Activated naive CD8-positive, alpha-beta T cell treated with anti-CD3 and anti-CD28 coated beads, Interleukin-2, amount 10 ng/mL, durations not matched to agents 7 days and 5 days (primary cell): ENCODE data around the gene MACROD2. TPM values are rescaled to one million over a fixed set of nuclear protein-coding genes. Genes with fewer than 3 reads are reported as not detected.

Source experiments
- ATAC-seq: fragments of 150-1000 bp; cut with Tn5 transposase; one replicate; pipeline ENCODE4 v1.10.0; 2021; ENCODE audit warnings: low read depth, moderate library complexity
- POLR2A ChIA-PET: fragments of 350-600 bp; sonication (Branson Sonifier 250); formaldehyde crosslinking; loops from one replicate; lab custom pipeline; 2021; ENCODE audit warnings: antibody characterized with exemption; lab: Charles Lee
- DNase-seq: peaks from one replicate; pipeline ENCODE4 v3.0.0; 2021
- H3K27ac Mint-ChIP-seq: one replicate; pipeline ENCODE4 v1.8.0; 2022; ENCODE audit warnings: mild to moderate bottlenecking, mixed read lengths
- H3K27me3 Mint-ChIP-seq: one replicate; pipeline ENCODE4 v1.8.0; 2022; ENCODE audit warnings: mild to moderate bottlenecking, moderate library complexity, mixed read lengths
- H3K36me3 Mint-ChIP-seq: one replicate; pipeline ENCODE4 v1.8.0; 2021; ENCODE audit warnings: mild to moderate bottlenecking, mixed read lengths
- H3K4me1 Mint-ChIP-seq: one replicate; pipeline ENCODE4 v1.8.0; 2021; ENCODE audit warnings: mixed read lengths
- H3K4me3 Mint-ChIP-seq: one replicate; pipeline ENCODE4 v1.8.0; 2022; ENCODE audit warnings: mild to moderate bottlenecking, moderate library complexity, mixed read lengths
- H3K9me3 Mint-ChIP-seq: one replicate; pipeline ENCODE4 v1.8.0; 2021; ENCODE audit warnings: mixed read lengths
- total RNA-seq, 2 experiments: library from RNA; stranded (reverse); gene quantifications; one replicate each; pipeline ENCODE4 v1.2.3, GENCODE V29; 2021

The MACROD2 gene
- total RNA-seq, 2 experiments from 2014 or later: not detected

GRCh38 chr20:14790771-14791620, 795.7 kb downstream of the MACROD2 start:
- no peaks in the 10 kb centered on the region for H3K36me3 Mint-ChIP-seq
- H3K9me3 Mint-ChIP-seq: no peaks in the 10 kb centered on the region
- H3K27me3 Mint-ChIP-seq: no peaks in the 10 kb centered on the region
- no peaks in the 10 kb centered on the region for H3K4me1 Mint-ChIP-seq
- DNase-seq: no peak
- POLR2A ChIA-PET: no interaction called here
- H3K4me3 Mint-ChIP-seq: no peak overlapping the region
- H3K27ac Mint-ChIP-seq: no peak overlapping the region
- no peak for ATAC-seq

GRCh38 chr20:14792915-14793314, 797.6 kb downstream of the MACROD2 start:
- no peaks in the 10 kb centered on the region for H3K4me1 Mint-ChIP-seq
- H3K4me3 Mint-ChIP-seq: no peak overlapping the region
- no peak for ATAC-seq
- H3K27ac Mint-ChIP-seq: no peak overlapping the region
- POLR2A ChIA-PET: no interaction called here
- H3K36me3 Mint-ChIP-seq: no peaks in the 10 kb centered on the region
- H3K27me3 Mint-ChIP-seq: no peaks in the 10 kb centered on the region
- peaks cover 2% of the 10 kb centered on the region for H3K9me3 Mint-ChIP-seq
- DNase-seq: no peak

- Mint-ChIP-seq H3K36me3 (no peaks in the 10 kb centered on the region), H3K9me3 (peaks cover 3% of the 10 kb centered on the region), H3K27ac (no peak overlapping the region), H3K4me1 (no peaks in the 10 kb centered on the region), H3K27me3 (no peaks in the 10 kb centered on the region), H3K4me3 (no peak overlapping the region)
- DNase-seq (no peak), ATAC-seq (no peak)
- POLR2A ChIA-PET: no interaction called here
Observed at GRCh38 chr20:14799545-14800216, 804.4 kb downstream of the MACROD2 start.

GRCh38 chr20:14800707-14801425, 805.5 kb downstream of the MACROD2 start:
- Mint-ChIP-seq H3K4me3 (no peak overlapping the region), H3K9me3 (peaks cover 3% of the 10 kb centered on the region), H3K4me1 (no peaks in the 10 kb centered on the region), H3K36me3 (no peaks in the 10 kb centered on the region), H3K27ac (no peak overlapping the region), H3K27me3 (no peaks in the 10 kb centered on the region)
- ATAC-seq: no peak
- POLR2A ChIA-PET: no interaction called here
- DNase-seq: no peak

GRCh38 chr20:14801591-14802325, 806.4 kb downstream of the MACROD2 start:
- Mint-ChIP-seq H3K27ac (no peak overlapping the region), H3K36me3 (no peaks in the 10 kb centered on the region), H3K4me1 (no peaks in the 10 kb centered on the region), H3K27me3 (no peaks in the 10 kb centered on the region), H3K4me3 (no peak overlapping the region), H3K9me3 (peaks cover 3% of the 10 kb centered on the region)
- DNase-seq (no peak), ATAC-seq (no peak)
- POLR2A ChIA-PET: no interaction called here

- peaks cover 14% of the 10 kb centered on the region for H3K9me3 Mint-ChIP-seq
- no peak overlapping the region for H3K4me3 Mint-ChIP-seq
- H3K27ac Mint-ChIP-seq: no peak overlapping the region
- H3K27me3 Mint-ChIP-seq: no peaks in the 10 kb centered on the region
- no peaks in the 10 kb centered on the region for H3K36me3 Mint-ChIP-seq
- DNase-seq: no peak
- ATAC-seq: no peak
- POLR2A ChIA-PET: no interaction called here
- no peaks in the 10 kb centered on the region for H3K4me1 Mint-ChIP-seq
Observed at GRCh38 chr20:14807224-14807623, 811.9 kb downstream of the MACROD2 start.

GRCh38 chr20:14815340-14815739, 820.0 kb downstream of the MACROD2 start:
- no peak for DNase-seq
- Mint-ChIP-seq H3K4me3 (no peak overlapping the region), H3K27ac (no peak overlapping the region), H3K36me3 (no peaks in the 10 kb centered on the region), H3K27me3 (no peaks in the 10 kb centered on the region), H3K4me1 (no peaks in the 10 kb centered on the region), H3K9me3 (peaks cover 11% of the 10 kb centered on the region)
- POLR2A ChIA-PET: no interaction called here
- ATAC-seq: no peak

GRCh38 chr20:14816471-14816870, 821.2 kb downstream of the MACROD2 start:
- Mint-ChIP-seq H3K27ac (no peak overlapping the region), H3K27me3 (no peaks in the 10 kb centered on the region), H3K4me3 (no peak overlapping the region), H3K4me1 (no peaks in the 10 kb centered on the region), H3K36me3 (no peaks in the 10 kb centered on the region), H3K9me3 (peaks cover 9% of the 10 kb centered on the region)
- no peak for DNase-seq
- POLR2A ChIA-PET: no interaction called here
- ATAC-seq: no peak

- H3K27me3 Mint-ChIP-seq: no peaks in the 10 kb centered on the region
- ATAC-seq: no peak
- no peak for DNase-seq
- no peak overlapping the region for H3K4me3 Mint-ChIP-seq
- no peaks in the 10 kb centered on the region for H3K36me3 Mint-ChIP-seq
- no peaks in the 10 kb centered on the region for H3K4me1 Mint-ChIP-seq
- POLR2A ChIA-PET: no interaction called here
- H3K9me3 Mint-ChIP-seq: peaks cover 9% of the 10 kb centered on the region
- H3K27ac Mint-ChIP-seq: no peak overlapping the region
Observed at GRCh38 chr20:14817101-14817500, 821.8 kb downstream of the MACROD2 start.

GRCh38 chr20:14820771-14821170, 825.5 kb downstream of the MACROD2 start:
- POLR2A ChIA-PET: no interaction called here
- H3K9me3 Mint-ChIP-seq: peaks cover 8% of the 10 kb centered on the region
- H3K36me3 Mint-ChIP-seq: no peaks in the 10 kb centered on the region
- no peak for ATAC-seq
- no peak overlapping the region for H3K4me3 Mint-ChIP-seq
- no peak overlapping the region for H3K27ac Mint-ChIP-seq
- H3K27me3 Mint-ChIP-seq: no peaks in the 10 kb centered on the region
- no peak for DNase-seq
- no peaks in the 10 kb centered on the region for H3K4me1 Mint-ChIP-seq

- no peaks in the 10 kb centered on the region for H3K36me3 Mint-ChIP-seq
- no peak overlapping the region for H3K4me3 Mint-ChIP-seq
- ATAC-seq (no peak), DNase-seq (no peak)
- no peak overlapping the region for H3K27ac Mint-ChIP-seq
- no peaks in the 10 kb centered on the region for H3K27me3 Mint-ChIP-seq
- peaks cover 8% of the 10 kb centered on the region for H3K9me3 Mint-ChIP-seq
- no peaks in the 10 kb centered on the region for H3K4me1 Mint-ChIP-seq
- POLR2A ChIA-PET: no interaction called here
Observed at GRCh38 chr20:14821251-14821650, 825.9 kb downstream of the MACROD2 start.

- Mint-ChIP-seq H3K4me3 (no peak overlapping the region), H3K36me3 (no peaks in the 10 kb centered on the region), H3K27me3 (no peaks in the 10 kb centered on the region), H3K27ac (no peak overlapping the region), H3K4me1 (no peaks in the 10 kb centered on the region), H3K9me3 (peaks cover 7% of the 10 kb centered on the region)
- POLR2A ChIA-PET: no interaction called here
- DNase-seq (no peak), ATAC-seq (no peak)
Observed at GRCh38 chr20:14824996-14825395, 829.7 kb downstream of the MACROD2 start.
